ENCODE results near the gene CLDN6.

GRCh38 chr16:3014971-3015370, 3.0 kb downstream of the CLDN6 start:
- TF ChIP-seq CTCF (conservative IDR thresholded peaks at IDR 0.05; ENCODE audit: low read depth, low read length) (no peak), EZH2 (IDR thresholded peaks at IDR 0.05; ENCODE audit: borderline replicate concordance, low read depth, low read length, poor library complexity, severe bottlenecking) (no peak)
